Nephron (organoid): ENCODE results near the gene SAMD5.

ENCODE experiments used
- H3K27ac Mint-ChIP-seq, 3 experiments: 2 replicates each; pipeline ENCODE4 v1.8.0; 2020; ENCODE audit warnings: mixed read lengths in 3 of 3, mild to moderate bottlenecking in 2 of 3, moderate library complexity in 1 of 3
- H3K27me3 Mint-ChIP-seq: 2 replicates; pipeline ENCODE4 v1.8.0; 2021; ENCODE audit warnings: low read depth, mild to moderate bottlenecking, moderate library complexity, mixed read lengths
- H3K36me3 Mint-ChIP-seq: 2 replicates; pipeline ENCODE4 v1.8.0; 2020; ENCODE audit warnings: low read depth, mixed read lengths
- H3K4me1 Mint-ChIP-seq: 2 replicates; pipeline ENCODE4 v1.8.0; 2020; ENCODE audit warnings: mixed read lengths
- H3K4me3 Mint-ChIP-seq, 3 experiments: 2 replicates each; pipeline ENCODE4 v1.8.0; 2020; ENCODE audit warnings: mild to moderate bottlenecking in 3 of 3, mixed read lengths in 3 of 3, moderate library complexity in 2 of 3
- H3K9me3 Mint-ChIP-seq: 2 replicates; pipeline ENCODE4 v1.8.0; 2020; ENCODE audit warnings: mixed read lengths
- TF ChIP-seq, protein P1 (sequence below), 3 experiments: fragments of 200-600 bp; sonication (generic); IDR thresholded peaks; one replicate each; pipeline ENCODE4 v1.5.0; 2021; ENCODE audit warnings: antibody characterized with exemption in 3 of 3; ENCODE audit not compliant: unreplicated experiment in 3 of 3

Gene SAMD5

DNA sequence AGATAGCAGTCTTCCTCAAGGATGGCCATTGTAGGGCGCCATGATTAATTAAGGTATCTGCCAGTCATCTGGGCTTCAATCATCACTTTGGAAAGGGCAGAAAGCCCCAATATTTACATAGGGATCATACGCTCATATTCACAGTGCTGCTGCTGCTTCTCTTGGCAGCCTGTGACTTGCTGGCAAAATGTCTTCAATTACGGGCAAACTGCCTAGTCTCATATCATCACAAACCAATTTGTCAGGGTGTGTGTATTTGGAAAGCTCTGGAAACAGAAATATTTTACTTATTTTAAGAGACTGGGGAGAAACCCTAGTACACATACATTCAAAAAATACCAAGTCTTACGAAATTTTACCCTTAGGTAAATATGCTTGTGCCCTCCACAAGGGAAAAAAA, 77.6 kb downstream of the SAMD5 start:
- no peak overlapping the region for H3K27ac Mint-ChIP-seq
- H3K36me3 Mint-ChIP-seq: no peaks in the 10 kb centered on the region
- H3K4me3 Mint-ChIP-seq: no peak overlapping the region
- H3K27me3 Mint-ChIP-seq: no peaks in the 10 kb centered on the region
- H3K9me3 Mint-ChIP-seq: no peaks in the 10 kb centered on the region
- TF ChIP-seq, protein P1, sequence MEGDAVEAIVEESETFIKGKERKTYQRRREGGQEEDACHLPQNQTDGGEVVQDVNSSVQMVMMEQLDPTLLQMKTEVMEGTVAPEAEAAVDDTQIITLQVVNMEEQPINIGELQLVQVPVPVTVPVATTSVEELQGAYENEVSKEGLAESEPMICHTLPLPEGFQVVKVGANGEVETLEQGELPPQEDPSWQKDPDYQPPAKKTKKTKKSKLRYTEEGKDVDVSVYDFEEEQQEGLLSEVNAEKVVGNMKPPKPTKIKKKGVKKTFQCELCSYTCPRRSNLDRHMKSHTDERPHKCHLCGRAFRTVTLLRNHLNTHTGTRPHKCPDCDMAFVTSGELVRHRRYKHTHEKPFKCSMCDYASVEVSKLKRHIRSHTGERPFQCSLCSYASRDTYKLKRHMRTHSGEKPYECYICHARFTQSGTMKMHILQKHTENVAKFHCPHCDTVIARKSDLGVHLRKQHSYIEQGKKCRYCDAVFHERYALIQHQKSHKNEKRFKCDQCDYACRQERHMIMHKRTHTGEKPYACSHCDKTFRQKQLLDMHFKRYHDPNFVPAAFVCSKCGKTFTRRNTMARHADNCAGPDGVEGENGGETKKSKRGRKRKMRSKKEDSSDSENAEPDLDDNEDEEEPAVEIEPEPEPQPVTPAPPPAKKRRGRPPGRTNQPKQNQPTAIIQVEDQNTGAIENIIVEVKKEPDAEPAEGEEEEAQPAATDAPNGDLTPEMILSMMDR (IDR thresholded peaks at IDR 0.05; ENCODE audit: unreplicated experiment in 3 of 3): no peak
- H3K4me1 Mint-ChIP-seq: peaks cover 36% of the 10 kb centered on the region

DNA sequence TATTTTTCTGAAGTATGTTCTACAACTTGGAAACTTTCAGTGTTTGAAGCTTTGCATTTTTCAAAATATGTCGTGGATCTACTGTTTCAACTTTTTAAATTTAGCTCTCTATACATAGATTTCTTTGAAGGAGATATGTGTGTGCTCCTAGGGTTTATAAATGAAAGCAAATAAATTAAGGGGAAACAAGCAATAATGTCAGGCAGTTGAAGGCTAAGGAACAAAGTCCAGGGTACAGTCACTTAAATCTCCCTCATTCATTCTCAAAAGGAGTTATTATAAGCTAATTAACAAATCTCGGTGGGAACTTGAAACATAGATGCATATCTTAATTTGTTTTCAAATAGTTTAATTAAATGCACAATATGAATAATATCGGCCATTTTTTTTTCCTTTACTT, 79.4 kb downstream of the SAMD5 start:
- TF ChIP-seq, protein P1 (IDR thresholded peaks at IDR 0.05; ENCODE audit: unreplicated experiment in 3 of 3): no peak
- no peaks in the 10 kb centered on the region for H3K27me3 Mint-ChIP-seq
- H3K4me1 Mint-ChIP-seq: peaks cover 31% of the 10 kb centered on the region
- no peaks in the 10 kb centered on the region for H3K36me3 Mint-ChIP-seq
- H3K4me3 Mint-ChIP-seq: no peak overlapping the region
- H3K27ac Mint-ChIP-seq: peak overlapping the region in 2 of 3 experiments; percentile 15 to 31
- H3K9me3 Mint-ChIP-seq: no peaks in the 10 kb centered on the region

GRCh38 chr6:147588469-147588868, 80.0 kb downstream of the SAMD5 start:
- Mint-ChIP-seq H3K9me3 (no peaks in the 10 kb centered on the region), H3K27me3 (no peaks in the 10 kb centered on the region), H3K4me1 (peaks cover 31% of the 10 kb centered on the region)

DNA sequence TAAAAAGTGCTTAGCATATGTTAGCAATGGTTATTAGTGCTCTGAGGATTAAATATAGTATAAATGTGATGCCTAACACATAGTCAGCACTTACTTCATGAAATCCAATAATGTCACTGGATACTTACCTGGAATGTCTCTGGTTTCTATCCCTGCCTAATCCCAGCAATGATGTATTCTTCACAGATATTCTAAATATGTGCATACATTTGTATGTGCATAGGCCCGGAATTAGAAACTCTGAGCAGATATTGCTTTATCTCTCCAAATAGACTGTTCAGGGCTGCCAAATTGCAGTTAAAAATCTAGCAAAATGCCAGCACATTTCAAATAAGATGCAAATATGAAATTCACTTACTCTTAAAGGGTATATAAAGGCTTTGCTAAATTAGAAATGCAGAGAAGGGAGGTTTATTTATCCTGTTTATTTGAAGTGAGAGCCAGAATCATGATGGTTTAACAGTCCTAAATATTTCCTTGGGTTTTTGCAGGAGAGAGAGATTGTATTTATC, 81.3 kb downstream of the SAMD5 start:
- TF ChIP-seq, protein P1 (IDR thresholded peaks at IDR 0.05; ENCODE audit: unreplicated experiment in 3 of 3): no peak
- peaks cover 31% of the 10 kb centered on the region for H3K4me1 Mint-ChIP-seq
- H3K27ac Mint-ChIP-seq: no peak overlapping the region
- H3K4me3 Mint-ChIP-seq: no peak overlapping the region
- H3K9me3 Mint-ChIP-seq: no peaks in the 10 kb centered on the region
- H3K27me3 Mint-ChIP-seq: no peaks in the 10 kb centered on the region
- H3K36me3 Mint-ChIP-seq: no peaks in the 10 kb centered on the region

More at GRCh38 chr6:147588469-147588868, 80.0 kb downstream of the SAMD5 start:
- TF ChIP-seq, protein P1 (IDR thresholded peaks at IDR 0.05; ENCODE audit: unreplicated experiment in 3 of 3): no peak
- H3K27ac Mint-ChIP-seq: no peak overlapping the region
- no peaks in the 10 kb centered on the region for H3K36me3 Mint-ChIP-seq
- H3K4me3 Mint-ChIP-seq: no peak overlapping the region

- peaks cover 5% of the 10 kb centered on the region for H3K4me1 Mint-ChIP-seq
- H3K9me3 Mint-ChIP-seq: peaks cover 4% of the 10 kb centered on the region
- no peak overlapping the region for H3K27ac Mint-ChIP-seq
- H3K36me3 Mint-ChIP-seq: no peaks in the 10 kb centered on the region
- no peak overlapping the region for H3K4me3 Mint-ChIP-seq
- TF ChIP-seq, protein P1 (IDR thresholded peaks at IDR 0.05; ENCODE audit: unreplicated experiment in 3 of 3): no peak
- no peaks in the 10 kb centered on the region for H3K27me3 Mint-ChIP-seq
These were observed 87.5 kb downstream of the SAMD5 start for GRCh38 chr6:147595961-147596360.

DNA sequence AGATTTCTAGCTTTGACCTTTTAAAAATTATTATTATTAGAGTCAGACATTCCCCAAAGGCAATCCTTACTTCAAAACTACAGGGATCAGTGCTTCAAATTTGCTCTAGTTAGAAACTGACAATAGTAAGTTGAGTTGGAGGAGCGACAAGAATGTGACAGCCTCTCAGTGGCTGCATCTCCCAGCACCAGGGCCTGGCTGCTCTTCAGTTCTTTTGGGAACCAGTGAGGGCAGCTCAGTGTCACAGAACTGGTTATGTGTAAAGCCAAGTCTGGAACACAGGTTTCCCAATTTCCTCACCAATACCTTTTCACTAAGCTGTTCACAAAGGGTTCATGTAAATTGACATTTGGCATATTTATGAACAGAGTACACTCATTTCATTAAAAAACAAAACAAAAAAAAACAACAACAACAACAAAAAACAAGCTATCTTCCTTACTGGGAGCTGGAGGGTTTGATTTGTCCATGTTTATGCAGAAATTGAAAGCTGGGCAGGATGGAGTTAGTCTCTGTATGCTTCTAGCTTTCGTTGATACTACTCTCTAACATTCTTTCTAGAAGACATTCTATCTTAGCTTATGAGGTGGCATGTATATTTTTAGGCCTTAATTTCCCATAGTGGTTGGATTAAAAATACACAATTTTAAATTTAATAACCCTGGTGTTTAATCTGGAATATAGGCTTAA, 95.0 kb downstream of the SAMD5 start:
- no peaks in the 10 kb centered on the region for H3K36me3 Mint-ChIP-seq
- no peak overlapping the region for H3K27ac Mint-ChIP-seq
- TF ChIP-seq, protein P1 (IDR thresholded peaks at IDR 0.05; ENCODE audit: unreplicated experiment in 3 of 3): no peak
- no peaks in the 10 kb centered on the region for H3K4me1 Mint-ChIP-seq
- H3K27me3 Mint-ChIP-seq: no peaks in the 10 kb centered on the region
- H3K4me3 Mint-ChIP-seq: no peak overlapping the region
- H3K9me3 Mint-ChIP-seq: peaks cover 4% of the 10 kb centered on the region
